ENCODE results near the gene KRTAP1-1.

- no peak for TF ChIP-seq CTCF (conservative IDR thresholded peaks at IDR 0.05; ENCODE audit: low read depth in 2 of 2)
- TF ChIP-seq POLR2AphosphoS5 (IDR thresholded peaks at IDR 0.05; ENCODE audit: low read depth), result no peak
- TF ChIP-seq STAT1 (IDR thresholded peaks at IDR 0.05; ENCODE audit: unreplicated experiment), result no peak
- TF ChIP-seq EZH2 (IDR thresholded peaks at IDR 0.05; ENCODE audit: low read depth, unreplicated experiment), result no peak
- no peak for TF ChIP-seq JUNB (IDR thresholded peaks at IDR 0.05; ENCODE audit: unreplicated experiment)
- TF ChIP-seq EZH2phosphoT487 (IDR thresholded peaks at IDR 0.05; ENCODE audit: unreplicated experiment), result no peak
- no peak for TF ChIP-seq REST (IDR thresholded peaks at IDR 0.05; ENCODE audit: unreplicated experiment)
- TF ChIP-seq CREB1 (CRISPR knock-in tag; IDR thresholded peaks at IDR 0.05; ENCODE audit: low read depth), result no peak
- no peak for TF ChIP-seq ETS1 (IDR thresholded peaks at IDR 0.05)
Measured at GRCh38 chr17:40993084-40993483, 48.2 kb downstream of the KRTAP1-1 start.

All from GM23338 (cell line).